HCT116 (cell line): ENCODE results near the gene DPF1. TPM values are rescaled to one million over a fixed set of nuclear protein-coding genes. Genes with fewer than 3 reads are reported as not detected.
A peak's percentile ranks its signal among the peaks of the same experiment; 100 is the strongest.

Experiments
- ATAC-seq: fragments of 200-7000 bp; cut with Tn5 transposase; 2 replicates; pipeline ENCODE4 v1.9.1; 2020; ENCODE audit warnings: mild to moderate bottlenecking, moderate library complexity
- BruUV-seq: library from RNA; stranded (reverse); fragments of 400-500 nt; replicated peaks from 2 replicates; lab custom pipeline; 2021; lab: Mats Ljungman, UMichigan
- CTCF ChIA-PET: fragments of 300-600 bp; sonication (Branson Sonifier 250); formaldehyde crosslinking; loops from one replicate; lab custom pipeline; 2021; ENCODE audit warnings: antibody characterized with exemption; lab: Charles Lee
- POLR2A ChIA-PET: fragments of 300-600, 350-600 bp; sonication (Branson Sonifier 250); formaldehyde crosslinking; loops from one replicate; lab custom pipeline; 2021; ENCODE audit warnings: antibody characterized with exemption; lab: Charles Lee
- RAD21 ChIA-PET, 2 experiments: fragments of 300-600 bp; sonication (Branson Sonifier 250); formaldehyde crosslinking; loops; one replicate each; lab custom pipeline; 2023; ENCODE audit warnings: low total read pairs in 2 of 2; ENCODE audit not compliant: uncharacterized antibody in 2 of 2, unreplicated experiment in 2 of 2, low non-redundant PET in 1 of 2; lab: Charles Lee
- DNase-seq: peaks from one replicate; pipeline ENCODE4 v3.0.0-alpha.2; 2010; ENCODE audit warnings: low read depth, low spot score
- H2AFZ ChIP-seq: fragments of 200-600 bp; shearing (Covaris generic), sonication (generic); 2 replicates; pipeline ENCODE4 v1.6.1; 2017; ENCODE audit warnings: low read depth, mixed run types, mixed read lengths, antibody characterized with exemption, low read length; ENCODE audit not compliant: poor library complexity, severe bottlenecking
- H3K27ac ChIP-seq: 2 replicates; pipeline ENCODE4 v1.5.1; 2012; ENCODE audit warnings: low read depth, low read length
- H3K27me3 ChIP-seq: fragments of 200-600 bp; sonication (generic); 2 replicates; pipeline ENCODE4 v1.6.1; 2016; ENCODE audit warnings: mixed run types, low read length, mixed read lengths; ENCODE audit not compliant: insufficient read depth
- H3K36me3 ChIP-seq, 2 experiments: fragments of 200-500 bp in 1 of 2; fragments of 200-600 bp in 1 of 2; sonication (Bioruptor generic) in 1 of 2; sonication (generic) in 1 of 2; 2 replicates each; pipeline versions ENCODE4 v1.5.1 to v1.6.1; 2014 to 2016; ENCODE audit warnings: low read length in 2 of 2, inconsistent platforms in 1 of 2, mixed read lengths in 1 of 2, mixed run types in 1 of 2; ENCODE audit not compliant: insufficient read depth in 2 of 2, control insufficient read depth in 1 of 2
- H3K4me1 ChIP-seq, 2 experiments: fragments of 200-600 bp in 1 of 2; sonication (generic) in 1 of 2; 2 replicates each; pipeline versions ENCODE4 v1.5.1 to v1.6.1; 2012 to 2017; ENCODE audit warnings: low read length in 2 of 2, inconsistent platforms in 1 of 2, mild to moderate bottlenecking in 1 of 2, mixed read lengths in 1 of 2, mixed run types in 1 of 2, moderate library complexity in 1 of 2; ENCODE audit not compliant: insufficient read depth in 2 of 2, control insufficient read depth in 1 of 2
- H3K4me2 ChIP-seq: fragments of 200-600 bp; sonication (generic); 2 replicates; pipeline ENCODE4 v1.6.1; 2017; ENCODE audit warnings: mixed run types, low read length, mixed read lengths
- H3K4me3 ChIP-seq, 2 experiments: fragments of 200-600 bp in 1 of 2; sonication (generic) in 1 of 2; replicated peaks in 1 of 2; 2 replicates each; pipeline ENCODE4 v1.5.1; 2011 to 2016; ENCODE audit warnings: low read length in 2 of 2, control low read depth in 1 of 2, low read depth in 1 of 2, mild to moderate bottlenecking in 1 of 2, mixed read lengths in 1 of 2, mixed run types in 1 of 2
- H3K79me2 ChIP-seq: fragments of 200-600 bp; sonication (generic); 2 replicates; pipeline ENCODE4 v1.6.1; 2017; ENCODE audit warnings: mild to moderate bottlenecking, mixed run types, low read length, moderate library complexity, mixed read lengths; ENCODE audit not compliant: insufficient read depth
- H3K9ac ChIP-seq: fragments of 200-600 bp; sonication (generic); 2 replicates; pipeline ENCODE4 v1.6.1; 2016; ENCODE audit warnings: low read length, mixed read lengths
- H3K9me2 ChIP-seq: fragments of 200-600 bp; sonication (generic), shearing (Covaris generic); 2 replicates; pipeline ENCODE4 v1.6.1; 2017; ENCODE audit warnings: mixed run types, mild to moderate bottlenecking, moderate library complexity; ENCODE audit not compliant: insufficient read depth
- H3K9me3 ChIP-seq, 2 experiments: fragments of 200-500 bp in 1 of 2; fragments of 200-600 bp in 1 of 2; sonication (Bioruptor generic) in 1 of 2; sonication (generic) in 1 of 2; 2 replicates each; pipeline ENCODE4 v1.6.1; 2014 to 2017; ENCODE audit warnings: low read length in 2 of 2, mixed read lengths in 2 of 2, inconsistent platforms in 1 of 2, low read depth in 1 of 2, mild to moderate bottlenecking in 1 of 2, mixed run types in 1 of 2, moderate library complexity in 1 of 2; ENCODE audit not compliant: control insufficient read depth in 1 of 2, insufficient read depth in 1 of 2
- H4K20me1 ChIP-seq: fragments of 200-600 bp; sonication (generic), shearing (Covaris generic); 2 replicates; pipeline ENCODE4 v1.6.1; 2017; ENCODE audit warnings: mixed run types, mild to moderate bottlenecking, moderate library complexity; ENCODE audit not compliant: insufficient read depth
- ATF3 ChIP-seq: IDR thresholded peaks from 2 replicates; pipeline ENCODE4 v1.6.1; 2012
- CBX3 ChIP-seq: IDR thresholded peaks from 2 replicates; pipeline ENCODE4 v1.6.1; 2012; ENCODE audit warnings: low read depth
- CEBPB ChIP-seq: IDR thresholded peaks from 2 replicates; pipeline ENCODE4 v1.6.1; 2012; ENCODE audit warnings: low read depth
- EZH2 ChIP-seq: fragments of 200-600 bp; sonication (generic); IDR thresholded peaks from 2 replicates; pipeline ENCODE4 v1.6.1; 2017; ENCODE audit warnings: antibody characterized with exemption, mixed run types
- JUND ChIP-seq: IDR thresholded peaks from 2 replicates; pipeline ENCODE4 v1.6.1; 2012
- MAX ChIP-seq: IDR thresholded peaks from 2 replicates; pipeline ENCODE4 v1.6.1; 2012
- POLR2A ChIP-seq: IDR thresholded peaks from 2 replicates; pipeline ENCODE4 v1.7.0; 2011; ENCODE audit warnings: borderline replicate concordance; ENCODE audit not compliant: insufficient read depth, insufficient read length; ENCODE audit errors: extremely low read depth
- SIN3A ChIP-seq: IDR thresholded peaks from 2 replicates; pipeline ENCODE4 v1.6.1; 2012; ENCODE audit warnings: low read depth
- SP1 ChIP-seq: IDR thresholded peaks from 2 replicates; pipeline ENCODE4 v1.6.1; 2012; ENCODE audit warnings: low read depth
- SRF ChIP-seq: IDR thresholded peaks from 2 replicates; pipeline ENCODE4 v1.6.1; 2012; ENCODE audit warnings: low read depth
- YY1 ChIP-seq: IDR thresholded peaks from 2 replicates; pipeline ENCODE4 v1.6.1; 2011; ENCODE audit warnings: low read length, low read depth, moderate library complexity, mild to moderate bottlenecking; ENCODE audit not compliant: insufficient replicate concordance; ENCODE audit errors: extremely low read depth
- ZNF274 ChIP-seq: fragments of 200-500 bp; sonication (Bioruptor generic); IDR thresholded peaks from 2 replicates; pipeline ENCODE4 v1.6.1; 2014; ENCODE audit warnings: mild to moderate bottlenecking, low read depth, low read length, inconsistent platforms
- intact Hi-C: fragments of 100-400 bp; cut with micrococcal nuclease; formaldehyde crosslinking; loops from 2 replicates; pipeline ENCODE4 v1.10.0; 2022
- total RNA-seq: library from RNA; stranded (reverse); gene quantifications from one replicate; pipeline ENCODE4 v1.2.1, GENCODE V29; 2021; ENCODE audit not compliant: unreplicated experiment
- TF ChIP-seq, protein P1 (sequence below), 3 experiments: fragments of 200-600 bp in 1 of 3; sonication (generic) in 1 of 3; IDR thresholded peaks in 2 of 3; conservative IDR thresholded peaks in 1 of 3; 2 replicates each; pipeline ENCODE4 v1.5.1; 2012 to 2017; ENCODE audit warnings: low read depth in 2 of 3, low read length in 2 of 3, antibody characterized with exemption in 1 of 3, borderline replicate concordance in 1 of 3, control low read depth in 1 of 3, mild to moderate bottlenecking in 1 of 3, mixed read lengths in 1 of 3, mixed run types in 1 of 3, moderate library complexity in 1 of 3; ENCODE audit not compliant: insufficient read depth in 1 of 3

Gene DPF1
- total RNA-seq, 1 experiment from 2014 or later = 9.7 TPM

GRCh38 chr19:38265921-38266429, 42.0 kb upstream of the DPF1 start:
- Histone ChIP-seq H2AFZ (no peak overlapping the region), H3K36me3 (no peaks in the 10 kb centered on the region; a peak in 1 of 4 replicates), H3K9ac (peak overlapping the region; percentile 88), H3K79me2 (peaks cover 65% of the 10 kb centered on the region), H4K20me1 (no peaks in the 10 kb centered on the region; the same call in 1 of the 2 replicates), H3K9me2 (no peaks in the 10 kb centered on the region), H3K27me3 (no peaks in the 10 kb centered on the region), H3K27ac (peak overlapping the region; percentile 99), H3K4me3 (peak overlapping the region; percentile 81 to 100), H3K4me2 (peak overlapping the region; percentile 90), H3K9me3 (no peaks in the 10 kb centered on the region), H3K4me1 (peaks cover 59 to 78% of the 10 kb centered on the region in 2 experiments)
- ATAC-seq = no peak
- intact Hi-C loops = no loop called here
- no peak for DNase-seq
- TF ChIP-seq ZNF274 (no peak), JUND (no peak), MAX (no peak), SIN3A (no peak), SP1 (no peak), ATF3 (no peak), YY1 (no peak), EZH2 (no peak), POLR2A (no peak), SRF (no peak), CEBPB (no peak), CBX3 (no peak)
- TF ChIP-seq, protein P1, sequence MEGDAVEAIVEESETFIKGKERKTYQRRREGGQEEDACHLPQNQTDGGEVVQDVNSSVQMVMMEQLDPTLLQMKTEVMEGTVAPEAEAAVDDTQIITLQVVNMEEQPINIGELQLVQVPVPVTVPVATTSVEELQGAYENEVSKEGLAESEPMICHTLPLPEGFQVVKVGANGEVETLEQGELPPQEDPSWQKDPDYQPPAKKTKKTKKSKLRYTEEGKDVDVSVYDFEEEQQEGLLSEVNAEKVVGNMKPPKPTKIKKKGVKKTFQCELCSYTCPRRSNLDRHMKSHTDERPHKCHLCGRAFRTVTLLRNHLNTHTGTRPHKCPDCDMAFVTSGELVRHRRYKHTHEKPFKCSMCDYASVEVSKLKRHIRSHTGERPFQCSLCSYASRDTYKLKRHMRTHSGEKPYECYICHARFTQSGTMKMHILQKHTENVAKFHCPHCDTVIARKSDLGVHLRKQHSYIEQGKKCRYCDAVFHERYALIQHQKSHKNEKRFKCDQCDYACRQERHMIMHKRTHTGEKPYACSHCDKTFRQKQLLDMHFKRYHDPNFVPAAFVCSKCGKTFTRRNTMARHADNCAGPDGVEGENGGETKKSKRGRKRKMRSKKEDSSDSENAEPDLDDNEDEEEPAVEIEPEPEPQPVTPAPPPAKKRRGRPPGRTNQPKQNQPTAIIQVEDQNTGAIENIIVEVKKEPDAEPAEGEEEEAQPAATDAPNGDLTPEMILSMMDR (IDR thresholded peaks at IDR 0.05 in 2 of 3, conservative IDR thresholded peaks at IDR 0.05 in 1 of 3; ENCODE audit: borderline replicate concordance in 1 of 3, insufficient read depth in 1 of 3, low read depth in 2 of 3, low read length in 2 of 3) = no peak
- POLR2A ChIA-PET = interaction anchor here (0.7 to 3.1 kb wide), 4 partner anchors 17 to 38 kb away, joined by 3 to 19 read pairs (median 10); partner anchors contain the start of gene C19orf33
- RAD21 ChIA-PET = interaction anchor here in 1 of 2 experiments (0.6 kb wide), 1 partner anchor 23 kb away, joined by 4 read pairs; no protein-coding TSS in a partner anchor
- BruUV-seq = no TSS peak
- CTCF ChIA-PET = interaction anchor here (1.0 to 1.2 kb wide), 3 partner anchors 22 to 69 kb away, joined by 3 to 4 read pairs (median 3); no protein-coding TSS in a partner anchor
